ENCODE results near the gene KCTD11.

The KCTD11 gene

GRCh38 chr17:7351665-7352502 is at the start of gene KCTD11:
KCTD11 (plus strand) TSS chr17:7352162.
- in situ Hi-C loops (cut with HindIII; ENCODE audit: low sequenced_read_pairs), result no loop called here
- TF ChIP-seq CTCF (IDR thresholded peaks at IDR 0.05; ENCODE audit: low read depth, low read length), result no peak
- DNase-seq (ENCODE audit: low read depth, low spot score), result peak; percentile 89
- H3K4me3 ChIP-seq (ENCODE audit: low read depth, low read length), result peak within 1 kb of the TSS; percentile 83

GRCh38 chr17:7304179-7304578 is 47.8 kb upstream of the KCTD11 start:
- in situ Hi-C loops (cut with HindIII; ENCODE audit: low sequenced_read_pairs), result no loop called here
- no peak for TF ChIP-seq CTCF (IDR thresholded peaks at IDR 0.05; ENCODE audit: low read depth, low read length)
- DNase-seq (ENCODE audit: low read depth, low spot score), result no peak
- H3K4me3 ChIP-seq (ENCODE audit: low read depth, low read length), result no peak overlapping the region

GRCh38 chr17:7306911-7307685 is 44.9 kb upstream of the KCTD11 start, which contains the start of gene EIF5A:
EIF5A (plus strand) TSS chr17:7307628; CDS start chr17:7309636, 2,008 bp downstream.
- in situ Hi-C loops (cut with HindIII; ENCODE audit: low sequenced_read_pairs), result no loop called here
- peak; percentile 100 for DNase-seq (ENCODE audit: low read depth, low spot score)

GRCh38 chr17:7307686-7308624 is 44.0 kb upstream of the KCTD11 start:
- in situ Hi-C loops (cut with HindIII; ENCODE audit: low sequenced_read_pairs), result no loop called here
- TF ChIP-seq CTCF (IDR thresholded peaks at IDR 0.05; ENCODE audit: low read depth, low read length), result no peak
- peak overlapping the region; percentile 88 for H3K4me3 ChIP-seq (ENCODE audit: low read depth, low read length)
- DNase-seq (ENCODE audit: low read depth, low spot score), result no peak

More at GRCh38 chr17:7306911-7307685, 44.9 kb upstream of the KCTD11 start, which contains the start of gene EIF5A:
- TF ChIP-seq CTCF (IDR thresholded peaks at IDR 0.05; ENCODE audit: low read depth, low read length), result no peak
- peak within 1 kb of the TSS; percentile 88 for H3K4me3 ChIP-seq (ENCODE audit: low read depth, low read length)

- peak overlapping the region; percentile 88 for H3K4me3 ChIP-seq (ENCODE audit: low read depth, low read length)
- DNase-seq (ENCODE audit: low read depth, low spot score), result peak; percentile 84
- in situ Hi-C loops (cut with HindIII; ENCODE audit: low sequenced_read_pairs), result no loop called here
- TF ChIP-seq CTCF (IDR thresholded peaks at IDR 0.05; ENCODE audit: low read depth, low read length), result no peak
Observed at GRCh38 chr17:7308625-7309433, 43.1 kb upstream of the KCTD11 start.

Measured in astrocyte of the spinal cord (primary cell).